ENCODE measurements around the gene PGK1. TPM values are rescaled to one million over a fixed set of nuclear protein-coding genes. Genes with fewer than 3 reads are reported as not detected.
"Not testable (repeated sequence)": the region's sequence is repeated elsewhere in the genome, so short reads cannot be mapped to it uniquely, and the experiment has no call there.

The PGK1 gene
- total and polyA plus RNA-seq, 2 donors (not counting 1 experiment from before 2014, with no cell fraction given) = 141 to 636 TPM

DNA sequence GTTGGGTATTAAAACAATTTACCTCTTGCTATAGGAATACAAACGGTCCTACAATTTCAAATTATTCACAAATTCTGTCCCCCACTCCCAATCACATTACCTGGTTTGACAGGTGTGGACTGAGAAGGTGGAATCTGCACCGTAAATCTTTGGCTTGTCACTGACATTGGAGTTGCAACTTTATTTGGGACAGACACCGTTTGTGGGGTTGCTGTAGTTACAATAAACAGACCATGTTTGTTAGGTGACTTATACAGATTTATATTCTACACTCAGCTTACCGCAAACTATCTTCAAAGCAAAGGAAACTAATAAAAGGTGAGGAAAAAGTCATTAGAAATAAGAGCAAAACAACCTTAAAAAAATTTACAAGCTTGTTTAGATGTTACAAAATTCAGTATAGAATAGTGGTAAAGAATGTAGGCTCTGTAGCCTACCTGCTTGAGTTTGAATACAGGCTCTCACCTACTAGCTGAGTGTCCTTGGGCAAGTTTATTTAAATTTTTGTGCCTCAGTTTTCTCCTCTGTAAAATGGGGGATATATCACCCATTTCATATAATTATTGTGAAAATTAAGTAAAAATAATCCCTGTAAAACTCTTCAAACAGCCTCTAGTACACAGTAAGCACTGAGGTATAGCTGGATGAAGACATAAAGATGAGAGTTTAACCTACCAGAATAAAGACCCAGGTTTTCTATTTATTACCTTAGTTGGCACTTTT, 29.4 kb downstream of the PGK1 start:
- Histone ChIP-seq H3K27ac (ENCODE audit: insufficient read depth, low read length) (no peak overlapping the region), H4K20me1 (ENCODE audit: control insufficient read depth, extremely low read depth, insufficient read depth, low read length) (no peaks in the 10 kb centered on the region), H3K4me2 (ENCODE audit: extremely low read depth, insufficient read depth, low read length) (no peak overlapping the region), H3K36me3 (ENCODE audit: control insufficient read depth, insufficient read depth, low read length) (no peaks in the 10 kb centered on the region), H3K4me3 (replicated peaks in 1 of 4; ENCODE audit: control extremely low read depth in 1 of 4, insufficient read depth in 1 of 4, low read depth in 3 of 4, low read length in 4 of 4) (no peak overlapping the region), H3K9me3 (ENCODE audit: control insufficient read depth, insufficient read depth, low read depth, low read length) (no peaks in the 10 kb centered on the region), H3K9ac (ENCODE audit: insufficient read depth, low read length) (no peak overlapping the region), H3K79me2 (ENCODE audit: control insufficient read depth, insufficient read depth, low read length) (no peaks in the 10 kb centered on the region), H3K27me3 (ENCODE audit: control insufficient read depth, insufficient read depth, low read length) (no peaks in the 10 kb centered on the region), H3K4me1 (ENCODE audit: control insufficient read depth, extremely low read depth, insufficient read depth, low read length) (no peaks in the 10 kb centered on the region), H2AFZ (ENCODE audit: low read length) (no peak overlapping the region)
- DNase-seq (ENCODE audit: low read depth in 2 of 2) = no peak
- TF ChIP-seq, protein P1, sequence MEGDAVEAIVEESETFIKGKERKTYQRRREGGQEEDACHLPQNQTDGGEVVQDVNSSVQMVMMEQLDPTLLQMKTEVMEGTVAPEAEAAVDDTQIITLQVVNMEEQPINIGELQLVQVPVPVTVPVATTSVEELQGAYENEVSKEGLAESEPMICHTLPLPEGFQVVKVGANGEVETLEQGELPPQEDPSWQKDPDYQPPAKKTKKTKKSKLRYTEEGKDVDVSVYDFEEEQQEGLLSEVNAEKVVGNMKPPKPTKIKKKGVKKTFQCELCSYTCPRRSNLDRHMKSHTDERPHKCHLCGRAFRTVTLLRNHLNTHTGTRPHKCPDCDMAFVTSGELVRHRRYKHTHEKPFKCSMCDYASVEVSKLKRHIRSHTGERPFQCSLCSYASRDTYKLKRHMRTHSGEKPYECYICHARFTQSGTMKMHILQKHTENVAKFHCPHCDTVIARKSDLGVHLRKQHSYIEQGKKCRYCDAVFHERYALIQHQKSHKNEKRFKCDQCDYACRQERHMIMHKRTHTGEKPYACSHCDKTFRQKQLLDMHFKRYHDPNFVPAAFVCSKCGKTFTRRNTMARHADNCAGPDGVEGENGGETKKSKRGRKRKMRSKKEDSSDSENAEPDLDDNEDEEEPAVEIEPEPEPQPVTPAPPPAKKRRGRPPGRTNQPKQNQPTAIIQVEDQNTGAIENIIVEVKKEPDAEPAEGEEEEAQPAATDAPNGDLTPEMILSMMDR (conservative IDR thresholded peaks at IDR 0.05 in 1 of 2, IDR thresholded peaks at IDR 0.05 in 1 of 2; ENCODE audit: low read depth in 1 of 2, low read length in 2 of 2) = no peak
- TF ChIP-seq EZH2 (IDR thresholded peaks at IDR 0.05; ENCODE audit: low read length, missing control alignments) = no peak

DNA sequence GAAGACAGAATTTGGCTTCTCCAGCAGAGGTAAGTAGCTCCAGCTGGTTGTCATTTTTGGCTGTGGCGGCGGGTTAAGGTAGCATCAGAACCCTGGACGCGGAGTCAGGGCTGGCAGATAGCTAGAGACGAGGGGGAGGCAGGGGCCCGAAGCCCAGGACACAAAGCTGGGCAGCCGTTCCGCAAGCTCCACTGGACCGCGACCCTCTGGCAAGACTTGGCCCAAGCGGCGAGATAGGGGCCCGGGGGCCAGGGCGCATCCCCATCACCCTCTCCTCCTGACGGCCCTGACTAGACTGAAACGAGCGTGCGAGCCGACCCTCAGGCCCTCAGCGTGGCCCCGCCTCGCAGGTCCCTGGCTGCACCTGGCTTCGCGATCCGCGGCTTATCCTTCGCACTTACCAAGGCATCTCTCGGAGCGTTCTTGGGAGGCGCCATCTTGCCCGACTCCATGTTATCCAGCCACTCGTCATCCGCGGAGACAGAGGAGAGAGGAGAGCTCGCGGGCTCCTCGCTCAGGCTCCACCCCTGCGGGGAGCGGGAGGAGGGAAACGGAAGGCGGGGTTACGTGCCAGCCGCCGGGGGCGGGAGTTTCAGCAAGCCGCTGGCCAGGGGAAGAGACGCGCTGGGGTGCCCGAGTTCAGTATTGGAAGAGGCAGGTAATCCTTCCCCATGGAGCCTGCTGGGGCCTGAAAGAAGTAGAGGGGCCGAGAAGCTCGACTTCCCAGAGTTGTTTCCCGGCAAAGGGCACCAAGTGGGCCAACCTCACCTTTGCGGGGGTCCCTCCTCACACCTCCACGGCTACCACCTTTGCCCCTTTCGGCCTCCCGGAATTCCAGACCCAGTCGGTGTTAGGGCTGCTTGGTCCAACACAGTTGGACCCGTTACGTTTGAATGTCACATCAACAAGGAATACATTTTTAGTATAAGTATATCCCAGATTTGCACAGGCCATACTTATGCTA, 35.4 kb downstream of the PGK1 start, which contains the start of gene TAF9B:
TAF9B (minus strand) TSS at position 491 of the 964 bp plus-strand sequence; CDS start at position 452, 39 bp downstream.
- no peak for TF ChIP-seq EZH2 (IDR thresholded peaks at IDR 0.05; ENCODE audit: low read length, missing control alignments)
- TF ChIP-seq, protein P1 (conservative IDR thresholded peaks at IDR 0.05 in 1 of 2, IDR thresholded peaks at IDR 0.05 in 1 of 2; ENCODE audit: low read depth in 1 of 2, low read length in 2 of 2) = no peak
- Histone ChIP-seq H3K79me2 (ENCODE audit: control insufficient read depth, insufficient read depth, low read length) (no peaks in the 10 kb centered on the region), H3K27me3 (ENCODE audit: control insufficient read depth, insufficient read depth, low read length) (no peaks in the 10 kb centered on the region), H3K9me3 (ENCODE audit: control insufficient read depth, insufficient read depth, low read depth, low read length) (no peaks in the 10 kb centered on the region), H3K27ac (ENCODE audit: insufficient read depth, low read length) (peak within 1 kb of the TSS; percentile 85), H3K4me3 (replicated peaks in 1 of 4; ENCODE audit: control extremely low read depth in 1 of 4, insufficient read depth in 1 of 4, low read depth in 3 of 4, low read length in 4 of 4) (peak within 1 kb of the TSS; percentile 74 to 79 (median 74)), H3K4me2 (ENCODE audit: extremely low read depth, insufficient read depth, low read length) (peak within 1 kb of the TSS; percentile 48), H4K20me1 (ENCODE audit: control insufficient read depth, extremely low read depth, insufficient read depth, low read length) (no peaks in the 10 kb centered on the region), H2AFZ (ENCODE audit: low read length) (peak within 1 kb of the TSS; percentile 74), H3K9ac (ENCODE audit: insufficient read depth, low read length) (peak within 1 kb of the TSS; percentile 88), H3K36me3 (ENCODE audit: control insufficient read depth, insufficient read depth, low read length) (no peaks in the 10 kb centered on the region), H3K4me1 (ENCODE audit: control insufficient read depth, extremely low read depth, insufficient read depth, low read length) (no peaks in the 10 kb centered on the region)
- peak; percentile 73 to 76 for DNase-seq (ENCODE audit: low read depth in 2 of 2)

DNA sequence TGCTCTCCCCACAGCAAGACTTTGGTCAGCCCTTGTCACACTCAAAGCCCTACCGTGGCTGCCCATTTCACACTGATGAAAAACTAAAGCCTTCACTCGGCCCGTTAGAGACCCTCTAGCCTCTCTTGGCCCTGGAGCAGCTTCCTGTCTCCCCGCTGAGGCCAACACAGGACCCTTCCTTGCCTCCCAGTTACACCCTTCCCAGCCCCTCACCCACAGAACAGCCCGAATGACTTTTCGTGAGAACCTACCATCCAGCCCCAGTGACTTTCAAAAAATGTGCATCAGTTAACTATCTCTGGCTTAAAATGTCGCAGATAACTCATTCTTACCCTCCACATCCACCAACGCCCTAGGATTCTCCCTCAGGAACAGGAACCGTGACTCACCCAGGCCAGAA, 36.2 kb downstream of the PGK1 start:
- no peak for DNase-seq (ENCODE audit: low read depth in 2 of 2)
- Histone ChIP-seq H3K4me2 (ENCODE audit: extremely low read depth, insufficient read depth, low read length) (no peak overlapping the region), H3K4me3 (replicated peaks in 1 of 4; ENCODE audit: control extremely low read depth in 1 of 4, insufficient read depth in 1 of 4, low read depth in 3 of 4, low read length in 4 of 4) (no peak overlapping the region), H3K4me1 (ENCODE audit: control insufficient read depth, extremely low read depth, insufficient read depth, low read length) (no peaks in the 10 kb centered on the region), H3K9me3 (ENCODE audit: control insufficient read depth, insufficient read depth, low read depth, low read length) (no peaks in the 10 kb centered on the region), H2AFZ (ENCODE audit: low read length) (no peak overlapping the region), H3K9ac (ENCODE audit: insufficient read depth, low read length) (no peak overlapping the region), H3K36me3 (ENCODE audit: control insufficient read depth, insufficient read depth, low read length) (no peaks in the 10 kb centered on the region), H3K27ac (ENCODE audit: insufficient read depth, low read length) (no peak overlapping the region), H4K20me1 (ENCODE audit: control insufficient read depth, extremely low read depth, insufficient read depth, low read length) (no peaks in the 10 kb centered on the region), H3K79me2 (ENCODE audit: control insufficient read depth, insufficient read depth, low read length) (no peaks in the 10 kb centered on the region), H3K27me3 (ENCODE audit: control insufficient read depth, insufficient read depth, low read length) (no peaks in the 10 kb centered on the region)
- TF ChIP-seq EZH2 (IDR thresholded peaks at IDR 0.05; ENCODE audit: low read length, missing control alignments) = no peak
- TF ChIP-seq, protein P1 (conservative IDR thresholded peaks at IDR 0.05 in 1 of 2, IDR thresholded peaks at IDR 0.05 in 1 of 2; ENCODE audit: low read depth in 1 of 2, low read length in 2 of 2) = no peak

DNA sequence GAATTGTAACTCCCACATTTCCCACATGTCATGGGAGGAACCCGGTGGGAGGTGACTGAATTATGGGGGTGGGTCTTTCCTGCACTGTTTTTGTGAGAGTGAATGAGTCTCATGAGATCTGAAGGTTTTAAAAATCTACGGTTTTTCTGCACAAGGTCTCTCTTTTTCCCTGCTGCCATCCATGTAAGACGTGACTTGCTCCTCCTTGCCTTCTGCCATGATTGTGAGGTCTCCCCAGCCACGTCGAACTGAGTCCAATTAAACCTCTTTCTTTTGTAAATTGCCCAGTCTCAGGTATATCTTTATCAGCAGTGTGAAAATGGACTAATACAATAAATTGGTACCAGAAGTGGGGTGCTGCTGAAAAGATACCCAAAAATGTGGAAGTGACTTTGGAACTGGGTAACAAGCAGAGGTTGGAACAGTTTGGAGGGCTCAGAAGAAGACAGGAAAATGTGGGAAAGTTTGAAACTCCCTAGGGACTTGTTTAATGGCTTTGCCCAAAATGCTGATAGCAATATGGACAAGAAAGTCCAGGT, 43.0 kb downstream of the PGK1 start:
- not testable (repeated sequence) for H3K4me1 ChIP-seq (ENCODE audit: control insufficient read depth, extremely low read depth, insufficient read depth, low read length); H3K27ac ChIP-seq (ENCODE audit: insufficient read depth, low read length); H3K36me3 ChIP-seq (ENCODE audit: control insufficient read depth, insufficient read depth, low read length); H3K79me2 ChIP-seq (ENCODE audit: control insufficient read depth, insufficient read depth, low read length); H4K20me1 ChIP-seq (ENCODE audit: control insufficient read depth, extremely low read depth, insufficient read depth, low read length); H3K4me3 ChIP-seq (replicated peaks in 1 of 4; ENCODE audit: control extremely low read depth in 1 of 4, insufficient read depth in 1 of 4, low read depth in 3 of 4, low read length in 4 of 4); H3K4me2 ChIP-seq (ENCODE audit: extremely low read depth, insufficient read depth, low read length); H3K9ac ChIP-seq (ENCODE audit: insufficient read depth, low read length); H3K27me3 ChIP-seq (ENCODE audit: control insufficient read depth, insufficient read depth, low read length); H2AFZ ChIP-seq (ENCODE audit: low read length); H3K9me3 ChIP-seq (ENCODE audit: control insufficient read depth, insufficient read depth, low read depth, low read length); DNase-seq (ENCODE audit: low read depth in 2 of 2)

Measured in fibroblast of lung (primary cell).